HepG2 (cell line): ENCODE data around the gene WDCP. TPM values are rescaled to one million over a fixed set of nuclear protein-coding genes. Genes with fewer than 3 reads are reported as not detected.
A peak's percentile ranks its signal among the peaks of the same experiment; 100 is the strongest.

Experiments
- DNMT1 ChIP-seq: sonication (generic); formaldehyde crosslinking; IDR thresholded peaks from 2 replicates; pipeline ENCODE4 v1.5.1; 2020; ENCODE audit warnings: mild to moderate bottlenecking, missing genetic modification reagents
- GMEB2 ChIP-seq: IDR thresholded peaks from 2 replicates; pipeline ENCODE4 v1.6.1; 2016; ENCODE audit warnings: missing biosample characterization, missing genetic modification reagents, low read depth
- KDM6A ChIP-seq: IDR thresholded peaks from 2 replicates; pipeline ENCODE4 v1.6.1; 2016; ENCODE audit warnings: low read depth
- KLF9 ChIP-seq: IDR thresholded peaks from 2 replicates; pipeline ENCODE4 v1.6.1; 2016; ENCODE audit warnings: low read depth
- MED1 ChIP-seq: sonication (generic); formaldehyde crosslinking; IDR thresholded peaks from 2 replicates; pipeline ENCODE4 v1.4.0; 2020; ENCODE audit warnings: missing genetic modification reagents
- MNT ChIP-seq: fragments of 450-650 bp; IDR thresholded peaks from 2 replicates; pipeline ENCODE4 v1.6.1; 2016
- NFYB ChIP-seq: sonication (generic); formaldehyde crosslinking; IDR thresholded peaks from 2 replicates; pipeline ENCODE4 v1.4.0; 2020; ENCODE audit warnings: missing genetic modification reagents
- PCBP1 ChIP-seq: fragments of 200-400 bp; formaldehyde crosslinking; IDR thresholded peaks from 2 replicates; pipeline ENCODE4 v1.6.1; 2017; ENCODE audit warnings: mild to moderate bottlenecking, low read depth, low read length, borderline replicate concordance
- POLR2AphosphoS5 ChIP-seq: IDR thresholded peaks from 2 replicates; pipeline ENCODE4 v1.6.1; 2012; ENCODE audit warnings: low read depth, low read length
- SALL1 ChIP-seq: sonication (generic); formaldehyde crosslinking; IDR thresholded peaks from 2 replicates; pipeline ENCODE4 v1.8.0; 2022; ENCODE audit warnings: mild to moderate bottlenecking, missing genetic modification reagents
- SIN3B ChIP-seq: fragments of 150-350 bp; IDR thresholded peaks from 2 replicates; pipeline ENCODE4 v1.6.1; 2014; ENCODE audit warnings: low read length
- TAF1 ChIP-seq: sonication (generic); formaldehyde crosslinking; IDR thresholded peaks from 2 replicates; pipeline ENCODE4 v1.4.0; 2020; ENCODE audit warnings: missing genetic modification reagents
- ZBTB26 ChIP-seq: IDR thresholded peaks from 2 replicates; pipeline ENCODE4 v1.6.1; 2016; ENCODE audit warnings: missing compliant biosample characterization, missing genetic modification reagents, borderline replicate concordance
- ZFP36L2 ChIP-seq: sonication (generic); formaldehyde crosslinking; IDR thresholded peaks from 2 replicates; pipeline ENCODE4 v1.4.0; 2020; ENCODE audit warnings: missing genetic modification reagents
- ZNF142 ChIP-seq: sonication (generic); formaldehyde crosslinking; IDR thresholded peaks from 2 replicates; pipeline ENCODE4 v1.4.0; 2020; ENCODE audit warnings: missing genetic modification reagents
- ZNF264 ChIP-seq: sonication (generic); formaldehyde crosslinking; IDR thresholded peaks from 2 replicates; pipeline ENCODE4 v1.4.0; 2020; ENCODE audit warnings: missing genetic modification reagents
- ZNF275 ChIP-seq: sonication (generic); formaldehyde crosslinking; IDR thresholded peaks from 2 replicates; pipeline ENCODE4 v1.8.0; 2022; ENCODE audit warnings: missing genetic modification reagents, mild to moderate bottlenecking, inconsistent platforms, borderline replicate concordance
- ZNF333 ChIP-seq: sonication (generic); formaldehyde crosslinking; IDR thresholded peaks from 2 replicates; pipeline ENCODE4 v1.4.0; 2020; ENCODE audit warnings: mild to moderate bottlenecking, missing genetic modification reagents, borderline replicate concordance
- polyA plus RNA-seq, 8 experiments: library from polyadenylated mRNA; depleted of rRNA in 3 of 8; stranded (reverse) in 7 of 8; unstranded in 1 of 8; fragments of >200 nt; fragmentation: Illumina TruSeq in 4 of 8; extraction: Trizol in 4 of 8; gene quantifications; 2 replicates each; pipeline versions ENCODE4 v1.2.1 to v1.2.3, GENCODE V29; 2011 to 2016; ENCODE audit warnings: low read depth in 4 of 8, missing spikeins in 1 of 8, mixed read lengths in 1 of 8; ENCODE audit not compliant: insufficient read depth in 1 of 8
- total RNA-seq, 5 experiments: library from RNA; depleted of rRNA; stranded (reverse); fragments of >200 nt; fragmentation: Illumina TruSeq; extraction: Trizol; gene quantifications; 2 replicates each; pipeline ENCODE4 v1.2.3, GENCODE V29; 2016; ENCODE audit warnings: low read depth in 1 of 5

Gene WDCP
- total and polyA plus RNA-seq, 2 of the 13 experiments (the other 11 are each of a cell fraction or from before 2014, with no cell fraction given): 17.4 to 22.6 TPM

GRCh38 chr2:24046930-24047702, at the start of gene WDCP (continued):
- TF ChIP-seq DNMT1 (peak; percentile 52; the same call in 1 of the 2 replicates), NFYB (CRISPR knock-in tag) (peak; percentile 97), ZNF142 (CRISPR knock-in tag) (peak; percentile 80; the same call in 1 of the 2 replicates), ZNF275 (CRISPR knock-in tag) (peak; percentile 96; the same call in 1 of the 2 replicates), KDM6A (CRISPR knock-in tag) (no peak), PCBP1 (peak; percentile 67; the same call in 1 of the 2 replicates), POLR2AphosphoS5 (peak; percentile 100), SALL1 (peak; percentile 73), TAF1 (CRISPR knock-in tag) (peak; percentile 95), ZNF333 (CRISPR knock-in tag) (peak; percentile 95), GMEB2 (0 out of 2 replicates have a peak, but pooled peaks have one; percentile 13), KLF9 (peak; percentile 74; the same call in 1 of the 2 replicates), MNT (peak; percentile 49; the same call in 1 of the 2 replicates), ZFP36L2 (CRISPR knock-in tag) (no peak), ZBTB26 (peak; percentile 56; the same call in 1 of the 2 replicates), ZNF264 (CRISPR knock-in tag) (0 out of 2 replicates have a peak, but pooled peaks have one; percentile 57), MED1 (CRISPR knock-in tag) (peak; percentile 81), SIN3B (peak; percentile 63; the same call in 1 of the 2 replicates)
